ENCODE measurements around the gene NSUN6. TPM values are rescaled to one million over a fixed set of nuclear protein-coding genes. Genes with fewer than 3 reads are reported as not detected.
"Not testable (repeated sequence)": the region's sequence is repeated elsewhere in the genome, so short reads cannot be mapped to it uniquely, and the experiment has no call there.

NSUN6 gene
- total RNA-seq, 1 experiment from 2014 or later = 29.0 TPM

GRCh38 chr10:18591141-18591540 lies 60.2 kb downstream of the NSUN6 start:
- not testable (repeated sequence) for H3K4me2 ChIP-seq (ENCODE audit: low read depth, low read length, poor library complexity, severe bottlenecking); H3K4me3 ChIP-seq (ENCODE audit: low read length); H3K9ac ChIP-seq (ENCODE audit: low read length); H4K20me1 ChIP-seq (ENCODE audit: insufficient read depth, low read depth, low read length); H3K4me1 ChIP-seq (ENCODE audit: low read length); H3K27me3 ChIP-seq (ENCODE audit: low read length); H2AFZ ChIP-seq (ENCODE audit: low read length); DNase-seq; H3K27ac ChIP-seq (ENCODE audit: low read length); H3K9me3 ChIP-seq (ENCODE audit: low read length); H3K9me2 ChIP-seq (replicated peaks; ENCODE audit: insufficient read depth, low read length)
- peaks cover 24% of the 10 kb centered on the region for H3K79me2 ChIP-seq (ENCODE audit: low read length)
- H3K36me3 ChIP-seq (ENCODE audit: insufficient read depth, low read length) = peaks cover 45% of the 10 kb centered on the region

GRCh38 chr10:18586637-18587036 lies 64.8 kb downstream of the NSUN6 start:
- not testable (repeated sequence) for H3K27ac ChIP-seq (ENCODE audit: low read length); H3K9me3 ChIP-seq (ENCODE audit: low read length); H3K27me3 ChIP-seq (ENCODE audit: low read length); H3K9ac ChIP-seq (ENCODE audit: low read length); H3K9me2 ChIP-seq (replicated peaks; ENCODE audit: insufficient read depth, low read length); H4K20me1 ChIP-seq (ENCODE audit: insufficient read depth, low read depth, low read length); H3K4me1 ChIP-seq (ENCODE audit: low read length); H3K4me3 ChIP-seq (ENCODE audit: low read length); DNase-seq; H2AFZ ChIP-seq (ENCODE audit: low read length); H3K4me2 ChIP-seq (ENCODE audit: low read depth, low read length, poor library complexity, severe bottlenecking)
- H3K36me3 ChIP-seq (ENCODE audit: insufficient read depth, low read length) = peaks cover 49% of the 10 kb centered on the region
- H3K79me2 ChIP-seq (ENCODE audit: low read length) = peaks cover 23% of the 10 kb centered on the region

GRCh38 chr10:18583575-18584270 lies 67.7 kb downstream of the NSUN6 start:
- Histone ChIP-seq H3K27ac (ENCODE audit: low read length) (no peak overlapping the region), H3K27me3 (ENCODE audit: low read length) (no peaks in the 10 kb centered on the region), H2AFZ (ENCODE audit: low read length) (no peak overlapping the region), H3K9me3 (ENCODE audit: low read length) (peaks cover 4% of the 10 kb centered on the region), H3K36me3 (ENCODE audit: insufficient read depth, low read length) (peaks cover 63% of the 10 kb centered on the region), H4K20me1 (ENCODE audit: insufficient read depth, low read depth, low read length) (no peaks in the 10 kb centered on the region), H3K4me2 (ENCODE audit: low read depth, low read length, poor library complexity, severe bottlenecking) (no peak overlapping the region), H3K4me3 (ENCODE audit: low read length) (no peak overlapping the region), H3K9me2 (replicated peaks; ENCODE audit: insufficient read depth, low read length) (no peaks in the 10 kb centered on the region), H3K4me1 (ENCODE audit: low read length) (no peaks in the 10 kb centered on the region), H3K79me2 (ENCODE audit: low read length) (peaks cover 6% of the 10 kb centered on the region; the same call in 1 of the 2 replicates), H3K9ac (ENCODE audit: low read length) (no peak overlapping the region)
- DNase-seq = peak; percentile 49

- no peak overlapping the region for H3K4me3 ChIP-seq (ENCODE audit: low read length)
- no peak overlapping the region for H2AFZ ChIP-seq (ENCODE audit: low read length)
- H3K9me2 ChIP-seq (replicated peaks; ENCODE audit: insufficient read depth, low read length) = no peaks in the 10 kb centered on the region
- peaks cover 6% of the 10 kb centered on the region; the same call in 1 of the 2 replicates for H3K79me2 ChIP-seq (ENCODE audit: low read length)
- H3K4me2 ChIP-seq (ENCODE audit: low read depth, low read length, poor library complexity, severe bottlenecking) = no peak overlapping the region
- no peak overlapping the region for H3K9ac ChIP-seq (ENCODE audit: low read length)
- H3K27ac ChIP-seq (ENCODE audit: low read length) = no peak overlapping the region
- DNase-seq = no peak
- no peaks in the 10 kb centered on the region for H4K20me1 ChIP-seq (ENCODE audit: insufficient read depth, low read depth, low read length)
- H3K9me3 ChIP-seq (ENCODE audit: low read length) = peaks cover 7% of the 10 kb centered on the region
- H3K4me1 ChIP-seq (ENCODE audit: low read length) = no peaks in the 10 kb centered on the region
- peaks cover 62% of the 10 kb centered on the region for H3K36me3 ChIP-seq (ENCODE audit: insufficient read depth, low read length)
- no peaks in the 10 kb centered on the region for H3K27me3 ChIP-seq (ENCODE audit: low read length)
Measured at GRCh38 chr10:18582803-18583202, 68.6 kb downstream of the NSUN6 start.

- Histone ChIP-seq H3K4me2 (ENCODE audit: low read depth, low read length, poor library complexity, severe bottlenecking) (no peak overlapping the region), H3K79me2 (ENCODE audit: low read length) (no peaks in the 10 kb centered on the region), H3K4me1 (ENCODE audit: low read length) (no peaks in the 10 kb centered on the region), H3K27me3 (ENCODE audit: low read length) (no peaks in the 10 kb centered on the region), H2AFZ (ENCODE audit: low read length) (no peak overlapping the region), H3K9me2 (replicated peaks; ENCODE audit: insufficient read depth, low read length) (no peaks in the 10 kb centered on the region), H3K9ac (ENCODE audit: low read length) (no peak overlapping the region), H3K9me3 (ENCODE audit: low read length) (peaks cover 9% of the 10 kb centered on the region), H3K27ac (ENCODE audit: low read length) (no peak overlapping the region), H4K20me1 (ENCODE audit: insufficient read depth, low read depth, low read length) (no peaks in the 10 kb centered on the region), H3K36me3 (ENCODE audit: insufficient read depth, low read length) (peaks cover 49% of the 10 kb centered on the region), H3K4me3 (ENCODE audit: low read length) (no peak overlapping the region)
- DNase-seq = no peak
Measured at GRCh38 chr10:18577823-18578685, 73.3 kb downstream of the NSUN6 start.

GRCh38 chr10:18576586-18576985 lies 74.8 kb downstream of the NSUN6 start:
- H3K4me2 ChIP-seq (ENCODE audit: low read depth, low read length, poor library complexity, severe bottlenecking) = no peak overlapping the region
- H3K9ac ChIP-seq (ENCODE audit: low read length) = no peak overlapping the region
- H3K36me3 ChIP-seq (ENCODE audit: insufficient read depth, low read length) = peaks cover 41% of the 10 kb centered on the region
- H3K27me3 ChIP-seq (ENCODE audit: low read length) = no peaks in the 10 kb centered on the region
- H3K9me3 ChIP-seq (ENCODE audit: low read length) = peaks cover 23% of the 10 kb centered on the region
- H3K9me2 ChIP-seq (replicated peaks; ENCODE audit: insufficient read depth, low read length) = no peaks in the 10 kb centered on the region
- H3K4me3 ChIP-seq (ENCODE audit: low read length) = no peak overlapping the region
- no peak overlapping the region for H2AFZ ChIP-seq (ENCODE audit: low read length)
- H3K27ac ChIP-seq (ENCODE audit: low read length) = no peak overlapping the region
- no peaks in the 10 kb centered on the region for H3K4me1 ChIP-seq (ENCODE audit: low read length)
- H3K79me2 ChIP-seq (ENCODE audit: low read length) = no peaks in the 10 kb centered on the region
- no peak for DNase-seq
- H4K20me1 ChIP-seq (ENCODE audit: insufficient read depth, low read depth, low read length) = no peaks in the 10 kb centered on the region

GRCh38 chr10:18572959-18573561 lies 78.3 kb downstream of the NSUN6 start:
- Histone ChIP-seq H3K9ac (ENCODE audit: low read length) (no peak overlapping the region), H3K4me1 (ENCODE audit: low read length) (no peaks in the 10 kb centered on the region), H3K4me2 (ENCODE audit: low read depth, low read length, poor library complexity, severe bottlenecking) (no peak overlapping the region), H3K9me2 (replicated peaks; ENCODE audit: insufficient read depth, low read length) (no peaks in the 10 kb centered on the region), H3K36me3 (ENCODE audit: insufficient read depth, low read length) (peaks cover 14% of the 10 kb centered on the region), H3K27me3 (ENCODE audit: low read length) (no peaks in the 10 kb centered on the region), H3K4me3 (ENCODE audit: low read length) (no peak overlapping the region), H4K20me1 (ENCODE audit: insufficient read depth, low read depth, low read length) (no peaks in the 10 kb centered on the region), H3K9me3 (ENCODE audit: low read length) (peaks cover 53% of the 10 kb centered on the region), H2AFZ (ENCODE audit: low read length) (no peak overlapping the region), H3K27ac (ENCODE audit: low read length) (no peak overlapping the region), H3K79me2 (ENCODE audit: low read length) (no peaks in the 10 kb centered on the region)
- no peak for DNase-seq

- no peak overlapping the region for H3K27ac ChIP-seq (ENCODE audit: low read length)
- H3K36me3 ChIP-seq (ENCODE audit: insufficient read depth, low read length) = peaks cover 4% of the 10 kb centered on the region; the same call in 1 of the 2 replicates
- H3K4me2 ChIP-seq (ENCODE audit: low read depth, low read length, poor library complexity, severe bottlenecking) = no peak overlapping the region
- H3K9ac ChIP-seq (ENCODE audit: low read length) = no peak overlapping the region
- no peak overlapping the region for H2AFZ ChIP-seq (ENCODE audit: low read length)
- no peak for DNase-seq
- H3K4me3 ChIP-seq (ENCODE audit: low read length) = no peak overlapping the region
- no peaks in the 10 kb centered on the region for H3K27me3 ChIP-seq (ENCODE audit: low read length)
- no peaks in the 10 kb centered on the region for H4K20me1 ChIP-seq (ENCODE audit: insufficient read depth, low read depth, low read length)
- H3K9me2 ChIP-seq (replicated peaks; ENCODE audit: insufficient read depth, low read length) = no peaks in the 10 kb centered on the region
- H3K79me2 ChIP-seq (ENCODE audit: low read length) = no peaks in the 10 kb centered on the region
- no peaks in the 10 kb centered on the region for H3K4me1 ChIP-seq (ENCODE audit: low read length)
- H3K9me3 ChIP-seq (ENCODE audit: low read length) = peaks cover 66% of the 10 kb centered on the region
Measured at GRCh38 chr10:18571780-18572179, 79.6 kb downstream of the NSUN6 start.
